HG03064 (cell line): Measurements from ENCODE around the gene ST3GAL3.

Source experiments
- ATAC-seq: cut with Tn5 transposase; IDR thresholded peaks from one replicate; pipeline ENCODE4 v1.9.1; 2021; ENCODE audit warnings: low read depth; ENCODE audit not compliant: unreplicated experiment

Gene ST3GAL3

GRCh38 chr1:43933386-43934100 is 226.2 kb downstream of the ST3GAL3 start, which contains the start of gene ARTN:
TSS of gene ARTN (plus strand) at chr1:43933801. CDS start at chr1:43935657, 1,856 bp downstream.
- no peak for ATAC-seq

GRCh38 chr1:43934101-43934985 is 227.0 kb downstream of the ST3GAL3 start:
- no peak for ATAC-seq

GRCh38 chr1:43934986-43935324 is 227.6 kb downstream of the ST3GAL3 start:
- ATAC-seq, result no peak

- no peak for ATAC-seq
Measured at GRCh38 chr1:43935711-43936427, 228.5 kb downstream of the ST3GAL3 start.

GRCh38 chr1:43936431-43937151 is 229.3 kb downstream of the ST3GAL3 start:
- ATAC-seq, result no peak

GRCh38 chr1:43937179-43937865 is 230.0 kb downstream of the ST3GAL3 start:
- ATAC-seq, result no peak

- no peak for ATAC-seq
Measured at GRCh38 chr1:43938383-43938782, 231.0 kb downstream of the ST3GAL3 start.

- no peak for ATAC-seq
Measured at GRCh38 chr1:43938892-43939587, 231.7 kb downstream of the ST3GAL3 start.

GRCh38 chr1:43942411-43942810 is 235.1 kb downstream of the ST3GAL3 start:
- ATAC-seq, result no peak

- no peak for ATAC-seq
Measured at GRCh38 chr1:43944860-43945259, 237.5 kb downstream of the ST3GAL3 start.

- ATAC-seq, result no peak
Measured at GRCh38 chr1:43945674-43946235, 238.4 kb downstream of the ST3GAL3 start.

- peak; percentile 90 for ATAC-seq
Measured at GRCh38 chr1:43946236-43947060, 239.1 kb downstream of the ST3GAL3 start, which contains the start of gene IPO13. TSS of gene IPO13 (plus strand) at chr1:43946950. CDS start at chr1:43947601, 651 bp downstream.

GRCh38 chr1:43947061-43947873 is 239.9 kb downstream of the ST3GAL3 start:
- peak; percentile 0 for ATAC-seq

GRCh38 chr1:43947874-43948437 is 240.6 kb downstream of the ST3GAL3 start:
- ATAC-seq, result no peak

GRCh38 chr1:43949678-43950077 is 242.3 kb downstream of the ST3GAL3 start:
- ATAC-seq, result no peak

GRCh38 chr1:43951021-43951985 is 244.0 kb downstream of the ST3GAL3 start:
- ATAC-seq, result no peak
